Ovary (tissue), 3 donors: ENCODE measurements around the gene SNTB2.

Experiments
- POLR2A ChIP-seq: fragments of 450-650 bp; IDR thresholded peaks from one replicate; pipeline ENCODE4 v1.6.1; 2017; ENCODE audit warnings: antibody characterized with exemption, mild to moderate bottlenecking, moderate library complexity
- TF ChIP-seq, protein P1 (sequence below), 3 donors: fragments of 450-650 bp in 2 of 3; fragments of 200-600 bp in 1 of 3; IDR thresholded peaks; one replicate each; pipeline versions ENCODE4 v1.5.1 to v1.8.0; 2016 to 2022; ENCODE audit warnings: antibody characterized with exemption in 3 of 3, mild to moderate bottlenecking in 1 of 3
- donor health status: DM: no; HTN: no; CAD: no.

DNA sequence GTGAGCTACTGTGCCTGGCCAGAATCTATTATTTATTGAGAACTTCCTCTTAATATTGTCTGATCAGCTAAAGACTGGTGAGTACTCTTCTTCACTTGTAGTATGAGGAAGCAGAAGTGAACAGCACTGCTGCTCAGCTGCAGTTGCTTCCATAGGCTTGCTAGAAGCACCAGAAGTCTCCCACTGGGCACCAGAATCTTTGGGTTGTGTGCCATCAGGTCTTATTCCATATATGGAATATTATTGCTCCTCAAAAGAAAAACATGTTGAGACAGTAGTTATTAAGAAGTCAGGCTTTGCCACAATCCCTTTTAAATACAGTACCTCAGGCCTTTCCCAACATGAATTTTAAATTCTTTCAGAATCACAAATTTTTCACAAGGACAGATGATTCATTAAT, 17.2 kb downstream of the SNTB2 start:
- TF ChIP-seq, protein P1, sequence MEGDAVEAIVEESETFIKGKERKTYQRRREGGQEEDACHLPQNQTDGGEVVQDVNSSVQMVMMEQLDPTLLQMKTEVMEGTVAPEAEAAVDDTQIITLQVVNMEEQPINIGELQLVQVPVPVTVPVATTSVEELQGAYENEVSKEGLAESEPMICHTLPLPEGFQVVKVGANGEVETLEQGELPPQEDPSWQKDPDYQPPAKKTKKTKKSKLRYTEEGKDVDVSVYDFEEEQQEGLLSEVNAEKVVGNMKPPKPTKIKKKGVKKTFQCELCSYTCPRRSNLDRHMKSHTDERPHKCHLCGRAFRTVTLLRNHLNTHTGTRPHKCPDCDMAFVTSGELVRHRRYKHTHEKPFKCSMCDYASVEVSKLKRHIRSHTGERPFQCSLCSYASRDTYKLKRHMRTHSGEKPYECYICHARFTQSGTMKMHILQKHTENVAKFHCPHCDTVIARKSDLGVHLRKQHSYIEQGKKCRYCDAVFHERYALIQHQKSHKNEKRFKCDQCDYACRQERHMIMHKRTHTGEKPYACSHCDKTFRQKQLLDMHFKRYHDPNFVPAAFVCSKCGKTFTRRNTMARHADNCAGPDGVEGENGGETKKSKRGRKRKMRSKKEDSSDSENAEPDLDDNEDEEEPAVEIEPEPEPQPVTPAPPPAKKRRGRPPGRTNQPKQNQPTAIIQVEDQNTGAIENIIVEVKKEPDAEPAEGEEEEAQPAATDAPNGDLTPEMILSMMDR (IDR thresholded peaks at IDR 0.05): no peak
- TF ChIP-seq POLR2A: no peak
